AG08396 (cell line): ENCODE results near the gene CACNA2D3.

Experiments
- DNase-seq: peaks from one replicate; pipeline ENCODE4 v3.0.0; 2012; ENCODE audit warnings: low spot score, mixed read lengths

CACNA2D3 gene

DNA sequence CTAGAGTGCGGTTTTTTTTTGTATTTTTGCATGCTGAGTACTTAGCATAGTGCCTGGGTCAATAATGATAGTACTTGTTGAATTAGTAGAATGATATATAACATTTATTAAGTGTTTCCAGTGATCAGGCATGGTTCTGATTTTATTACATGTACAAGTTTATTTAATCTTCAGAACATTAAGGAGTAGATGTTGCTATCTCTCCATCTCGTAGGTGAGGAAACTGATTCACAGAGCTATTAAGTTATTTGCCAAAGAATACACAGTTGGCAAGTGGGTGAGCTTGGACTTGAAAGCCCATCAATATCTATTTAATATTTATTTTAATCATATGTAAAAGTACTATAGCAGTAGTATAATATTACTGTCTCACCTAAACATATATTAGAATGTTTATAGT is 219.5 kb downstream of the CACNA2D3 start:
- DNase-seq = no peak

DNA sequence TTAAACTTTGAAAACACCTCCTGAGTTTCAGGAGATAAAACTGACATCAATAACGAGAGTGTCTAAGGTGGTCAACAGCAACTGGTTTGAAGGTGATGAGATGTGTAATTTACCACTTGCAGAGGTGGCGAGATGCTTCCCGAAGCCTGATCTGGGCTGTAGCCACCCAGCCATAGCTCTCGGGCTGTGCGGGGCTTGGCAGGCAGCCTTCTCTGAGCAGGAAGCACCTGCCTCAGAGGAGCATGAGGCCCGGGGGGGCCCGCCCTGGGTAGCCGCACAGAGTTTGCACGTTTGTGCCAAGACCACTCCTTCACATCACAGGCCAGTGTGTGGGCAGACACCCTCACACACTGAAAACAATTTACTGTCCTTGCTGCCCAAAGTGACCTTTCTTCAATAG is 220.3 kb downstream of the CACNA2D3 start:
- DNase-seq = no peak

DNA sequence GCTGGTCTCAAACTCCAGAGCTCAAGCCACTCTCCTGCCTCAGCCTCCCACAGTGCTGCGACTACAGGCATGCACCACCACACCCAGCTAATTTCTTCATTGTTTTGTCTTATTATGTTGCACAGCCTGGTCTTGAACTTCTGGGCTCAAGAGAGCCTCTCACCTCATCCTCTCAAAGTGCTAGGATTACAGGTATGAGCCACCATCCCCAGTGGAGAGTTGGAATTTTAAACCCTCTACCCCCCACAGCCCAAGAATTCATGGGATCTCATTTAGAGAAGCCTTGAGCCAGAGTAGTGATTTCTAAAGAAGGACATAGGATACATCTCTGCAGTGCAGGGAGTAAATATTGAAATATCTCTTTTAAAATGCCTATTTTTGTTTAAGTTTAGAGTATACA is 221.1 kb downstream of the CACNA2D3 start:
- no peak for DNase-seq

DNA sequence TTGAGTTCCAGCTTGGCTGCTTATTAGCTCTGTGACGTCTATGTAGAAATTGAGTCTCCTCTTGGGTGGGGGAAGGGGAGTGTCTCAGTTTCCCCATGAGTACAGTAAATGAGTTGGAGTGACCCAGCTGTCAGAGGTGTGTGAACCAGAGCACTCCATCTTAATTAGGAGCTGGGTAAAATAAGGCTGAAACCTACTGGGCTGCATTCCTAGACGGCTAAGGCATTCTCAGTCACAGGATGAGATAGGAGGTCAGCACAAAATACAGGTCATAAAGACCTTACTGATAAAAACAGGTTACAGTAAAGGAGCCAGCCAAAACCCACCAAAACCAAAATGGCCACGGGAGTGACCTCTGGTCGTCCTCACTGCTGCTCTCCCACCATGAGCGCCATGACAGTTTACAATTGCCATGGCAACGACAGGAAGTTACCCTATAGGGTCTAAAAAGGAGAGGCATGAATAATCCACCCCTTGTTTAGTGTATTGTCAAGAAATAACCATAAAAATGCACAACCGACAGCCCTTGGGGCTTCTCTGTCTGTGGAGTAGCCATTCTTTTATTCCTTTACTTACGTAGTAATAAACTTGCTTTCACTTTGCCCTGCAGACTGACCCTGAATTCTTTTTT is 222.4 kb downstream of the CACNA2D3 start:
- DNase-seq = no peak

DNA sequence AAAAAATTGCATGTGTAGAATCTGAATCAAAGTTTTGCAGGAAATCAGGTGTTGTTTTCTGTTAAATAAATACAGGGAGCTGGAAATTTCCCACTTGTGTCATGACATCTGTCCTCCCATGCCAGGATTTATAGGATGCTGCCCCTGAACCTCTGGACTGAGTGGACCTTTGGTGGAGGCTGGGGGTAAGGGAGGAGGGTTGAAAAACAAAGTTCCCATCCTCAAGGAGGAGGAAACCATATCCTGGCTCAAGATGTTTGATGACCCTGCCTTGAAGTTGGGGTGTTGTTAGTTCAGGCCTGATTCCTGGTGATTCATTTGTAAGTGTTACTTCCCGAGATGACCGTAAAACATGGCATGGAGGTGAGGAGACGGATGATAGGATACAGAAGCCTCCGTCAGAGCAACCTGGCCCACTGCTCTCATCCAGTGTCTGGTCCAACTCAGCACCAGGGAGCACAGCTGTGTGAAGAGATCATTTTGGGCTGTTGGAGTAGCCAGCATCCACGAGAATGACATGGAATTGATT is 223.6 kb downstream of the CACNA2D3 start:
- DNase-seq = no peak

DNA sequence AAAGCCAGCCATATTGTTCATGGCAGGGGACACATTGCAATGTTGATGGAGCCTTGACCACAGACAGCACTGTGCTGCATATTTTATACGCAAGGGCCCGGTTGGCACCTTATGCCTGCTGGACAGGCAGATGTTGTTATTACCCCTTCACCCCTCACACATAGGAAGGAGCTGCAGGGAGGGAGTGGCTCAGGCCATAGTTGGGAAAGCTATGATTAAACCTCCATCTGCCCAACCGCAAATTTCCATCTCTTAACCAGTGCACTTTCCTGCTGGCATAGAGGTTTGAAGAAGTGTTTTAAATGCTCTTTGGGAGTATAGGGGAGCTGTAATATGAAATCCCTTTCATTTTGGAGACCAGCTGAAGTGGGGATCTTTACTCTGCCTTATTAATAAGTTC is 224.7 kb downstream of the CACNA2D3 start:
- DNase-seq = no peak

DNA sequence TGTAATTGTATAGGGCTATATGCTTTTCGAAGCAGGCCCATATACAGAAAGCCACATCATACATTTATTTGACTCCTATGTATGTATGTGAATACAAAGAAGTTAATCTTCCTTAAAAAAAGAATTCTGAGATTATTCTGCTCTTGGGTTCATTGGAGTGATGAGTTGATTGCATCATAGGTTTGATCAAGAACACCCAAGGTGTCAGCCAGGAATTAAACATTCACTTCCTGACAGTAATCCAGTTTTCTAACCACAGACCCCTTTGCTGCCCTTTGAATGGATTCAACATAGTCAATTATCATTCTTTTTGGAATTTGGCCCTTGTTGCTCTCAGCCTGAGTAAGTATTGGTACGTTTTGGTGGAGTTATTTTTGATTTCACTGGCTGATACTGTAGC is 225.6 kb downstream of the CACNA2D3 start:
- DNase-seq = no peak

DNA sequence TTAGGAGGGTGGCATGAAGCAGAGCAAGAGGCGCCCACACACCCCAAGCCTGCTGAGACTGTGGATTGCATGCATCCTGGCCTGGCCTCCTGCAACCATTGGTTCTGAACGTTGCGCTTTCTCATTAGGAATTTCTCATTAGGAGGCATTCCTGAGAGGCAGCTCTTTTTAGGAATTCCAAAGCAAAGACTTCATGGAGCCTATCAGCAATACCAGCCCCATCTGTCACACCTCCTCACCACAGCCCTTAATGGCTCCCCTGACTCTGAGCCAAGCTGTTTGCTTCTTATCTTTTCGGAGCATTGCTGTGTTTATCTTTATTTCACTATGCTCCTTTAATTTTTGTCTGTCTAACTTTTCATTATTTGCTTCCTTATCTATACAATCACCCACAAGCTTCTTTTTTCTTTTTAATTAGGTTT is 226.9 kb downstream of the CACNA2D3 start:
- DNase-seq = no peak

DNA sequence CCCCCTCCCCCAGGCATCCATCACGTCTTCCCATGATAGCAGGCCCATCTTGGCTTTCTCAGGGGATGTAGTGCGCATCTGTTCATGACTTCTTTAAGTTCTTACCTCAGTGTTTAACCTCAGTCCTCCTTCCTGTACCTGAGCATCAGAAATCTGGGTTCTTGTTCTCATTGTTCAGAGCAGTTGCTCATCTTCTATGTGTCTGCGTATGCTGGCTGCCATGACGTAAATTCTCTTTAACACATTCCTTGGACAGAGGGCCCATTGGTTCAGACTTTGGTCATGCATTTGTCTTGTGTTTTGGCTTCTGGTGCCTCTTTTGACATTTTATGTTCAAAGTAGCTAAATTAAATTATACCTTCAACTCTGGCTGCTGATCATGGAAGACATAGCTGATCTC is 227.3 kb downstream of the CACNA2D3 start:
- no peak for DNase-seq

DNA sequence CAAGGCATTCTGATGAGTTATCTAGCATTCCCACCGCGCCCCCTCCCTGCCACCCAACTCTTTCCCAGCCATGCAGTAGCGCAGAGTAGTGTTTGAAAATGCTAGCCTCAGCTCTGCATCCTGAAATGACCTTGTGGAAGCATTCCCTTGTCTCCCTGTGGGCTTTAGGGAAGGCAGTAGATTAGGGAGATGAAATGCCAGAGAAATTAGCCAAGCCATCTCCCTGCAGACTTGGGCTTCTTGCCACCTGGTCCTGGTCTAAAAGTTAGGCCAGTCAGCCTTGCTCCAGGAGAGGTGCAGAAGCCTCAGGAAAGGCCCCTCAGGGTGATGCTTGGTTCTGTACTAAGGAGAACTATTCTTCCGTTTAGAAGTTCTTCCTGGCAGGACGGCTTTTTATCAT is 231.2 kb downstream of the CACNA2D3 start:
- no peak for DNase-seq

DNA sequence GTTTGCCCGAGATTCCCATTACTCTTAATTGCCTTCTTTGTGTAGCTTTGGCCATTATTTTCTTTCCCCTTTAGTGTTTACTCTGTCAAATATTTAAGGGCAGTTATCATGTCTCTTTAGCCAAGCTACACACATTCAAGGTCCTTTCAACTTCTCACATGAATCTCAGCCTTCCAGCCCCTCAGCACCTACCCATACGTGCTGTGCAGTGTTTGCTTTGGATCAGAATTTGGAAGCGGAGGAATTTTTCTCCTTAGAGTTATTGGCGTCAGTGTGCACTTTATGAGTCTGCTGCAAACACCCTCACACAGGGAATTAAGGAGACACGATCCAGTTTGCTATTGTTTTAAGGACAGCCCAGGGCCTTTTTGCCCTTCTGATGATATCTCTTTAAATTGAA is 231.6 kb downstream of the CACNA2D3 start:
- no peak for DNase-seq

DNA sequence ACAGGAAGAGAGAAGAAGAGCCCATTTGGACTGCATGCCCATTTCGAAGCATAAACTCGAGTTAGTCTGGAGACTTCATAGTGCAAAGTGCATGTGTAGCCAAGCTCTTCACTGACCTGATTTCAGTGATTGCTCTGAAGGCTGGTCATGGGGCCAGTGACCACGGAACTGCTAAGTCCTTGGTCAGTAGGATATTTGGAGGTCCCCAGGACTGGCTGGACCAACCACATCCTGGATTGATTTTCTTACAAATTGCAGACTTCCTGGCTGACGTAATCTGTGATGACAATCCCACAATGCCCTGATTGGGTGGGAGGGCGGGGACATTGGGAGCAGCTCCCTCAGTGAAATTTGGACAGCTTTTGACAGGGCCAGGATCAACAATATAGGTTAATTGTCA is 233.4 kb downstream of the CACNA2D3 start:
- DNase-seq = no peak

DNA sequence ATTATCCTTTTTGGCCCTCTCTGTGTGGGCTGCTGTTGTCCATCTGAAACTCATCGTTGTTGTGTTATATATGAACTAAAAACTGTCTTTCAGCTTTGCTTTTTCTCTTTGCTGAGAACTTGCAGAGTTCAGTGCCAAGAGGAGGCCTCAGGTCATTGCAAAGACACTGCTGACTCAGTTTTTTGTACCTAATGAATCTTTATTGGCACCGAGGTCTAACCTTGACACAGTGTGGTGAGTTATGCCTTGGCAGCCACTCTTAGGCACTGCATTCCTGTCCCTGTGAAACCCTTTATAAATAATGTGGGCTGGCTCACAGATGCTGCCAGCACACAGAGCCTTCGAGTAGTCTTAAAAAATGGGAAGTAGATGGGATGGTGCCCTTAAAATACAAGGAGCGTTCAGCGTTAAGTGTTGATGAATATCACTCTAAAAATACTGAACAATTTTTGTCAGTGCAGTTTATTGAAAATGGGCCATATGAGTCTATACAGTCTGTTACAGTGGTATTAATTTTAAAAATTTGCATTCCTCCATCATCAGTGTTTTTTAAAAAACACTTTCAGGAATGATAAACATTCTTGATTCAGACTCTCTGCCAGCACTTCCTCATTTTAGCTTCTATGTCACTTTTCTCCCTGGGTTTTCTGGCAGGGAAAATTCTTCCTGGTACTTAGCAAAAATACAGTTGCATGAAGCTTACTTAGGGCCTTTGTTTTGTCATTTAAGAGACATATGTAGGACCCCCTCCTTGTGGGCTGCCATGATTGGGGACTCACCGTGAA is 234.1 kb downstream of the CACNA2D3 start:
- DNase-seq = no peak

DNA sequence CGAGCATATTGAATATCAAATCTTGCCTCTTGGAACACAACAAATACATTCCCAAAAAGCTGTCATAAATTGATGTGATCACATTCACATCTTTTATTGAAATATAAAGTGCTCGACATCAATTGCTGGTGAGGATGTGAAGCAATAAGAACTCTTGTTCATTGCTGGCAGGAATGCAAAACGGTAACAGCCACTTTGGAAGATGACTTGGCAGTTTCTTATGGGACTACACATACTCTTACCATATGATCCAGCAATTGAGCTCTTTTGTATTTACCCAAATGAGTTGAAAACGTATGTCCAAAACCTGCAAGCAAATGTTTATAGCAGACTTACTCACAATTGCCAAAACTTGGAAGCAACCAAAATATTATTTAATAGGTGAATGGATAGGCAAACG is 234.9 kb downstream of the CACNA2D3 start:
- DNase-seq = no peak

DNA sequence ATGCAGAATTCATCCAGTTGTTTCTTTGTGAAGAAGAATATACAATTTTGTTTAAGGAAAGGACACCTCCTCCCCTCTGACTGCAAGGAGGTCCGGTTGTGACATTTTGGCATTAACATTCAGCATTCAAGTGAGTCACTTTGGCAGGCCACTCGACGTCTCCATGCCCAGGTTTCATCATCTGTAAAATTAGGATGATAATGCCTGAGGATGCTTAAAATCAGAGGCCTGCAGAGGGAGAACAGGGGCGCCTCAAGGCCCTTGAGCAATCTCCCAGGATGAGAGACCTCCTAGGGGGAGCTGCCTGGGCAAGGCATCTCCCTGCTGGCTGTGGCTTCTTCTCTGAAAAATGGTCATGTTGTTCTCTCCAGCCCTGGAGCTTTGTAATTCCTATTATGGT is 236.0 kb downstream of the CACNA2D3 start:
- no peak for DNase-seq

DNA sequence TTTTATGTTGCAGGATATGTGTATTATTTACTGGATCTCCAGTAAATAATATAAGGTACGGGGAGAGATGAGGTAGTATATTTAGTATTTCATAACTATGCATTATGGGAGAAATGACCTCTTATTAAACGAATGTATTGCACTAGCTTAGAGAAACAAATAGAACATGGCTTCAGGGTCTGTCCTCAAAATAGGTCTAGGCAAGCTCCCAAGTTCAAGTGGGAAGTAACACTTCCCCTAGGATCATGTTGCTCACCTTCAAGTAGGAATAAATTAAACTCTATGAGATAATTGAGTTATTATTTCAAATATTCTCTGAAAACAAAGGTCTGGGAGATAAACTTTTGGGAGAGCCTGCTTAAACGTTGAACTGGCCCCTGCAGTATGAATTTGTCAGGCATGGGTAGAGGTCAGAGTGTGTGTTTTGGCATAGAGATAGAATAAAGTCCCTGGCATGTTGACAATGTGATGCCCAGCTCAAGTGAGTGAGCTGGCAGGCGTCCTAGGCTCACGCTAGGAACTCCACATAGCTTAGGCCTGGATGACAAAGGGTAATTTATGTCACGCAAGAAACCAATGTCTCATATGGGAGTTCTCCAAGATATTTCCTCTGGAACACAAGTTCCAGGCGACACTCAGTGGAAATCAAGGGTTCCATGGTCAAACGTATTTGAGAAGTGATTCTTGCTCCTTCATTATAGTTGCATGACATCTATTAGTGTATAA is 236.8 kb downstream of the CACNA2D3 start:
- DNase-seq = no peak

DNA sequence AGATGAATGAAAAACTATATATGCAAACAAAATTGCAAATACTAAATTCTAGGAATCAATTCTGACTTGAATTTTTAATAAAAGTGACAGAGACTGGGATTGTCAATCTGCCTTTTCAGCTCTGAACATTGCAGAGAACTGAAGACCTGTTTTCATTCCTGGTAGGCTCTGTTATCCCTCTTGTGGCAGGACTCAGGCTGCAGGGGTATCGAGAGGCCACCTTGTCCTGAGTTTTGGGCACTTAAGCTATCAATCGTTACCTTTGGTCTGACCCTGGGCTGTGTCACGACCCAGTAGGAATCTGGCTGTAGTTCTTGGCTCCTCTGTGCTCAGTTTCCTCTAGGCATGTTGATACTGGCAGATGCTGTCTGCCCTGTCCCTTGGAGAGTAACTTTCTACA is 238.0 kb downstream of the CACNA2D3 start:
- no peak for DNase-seq

DNA sequence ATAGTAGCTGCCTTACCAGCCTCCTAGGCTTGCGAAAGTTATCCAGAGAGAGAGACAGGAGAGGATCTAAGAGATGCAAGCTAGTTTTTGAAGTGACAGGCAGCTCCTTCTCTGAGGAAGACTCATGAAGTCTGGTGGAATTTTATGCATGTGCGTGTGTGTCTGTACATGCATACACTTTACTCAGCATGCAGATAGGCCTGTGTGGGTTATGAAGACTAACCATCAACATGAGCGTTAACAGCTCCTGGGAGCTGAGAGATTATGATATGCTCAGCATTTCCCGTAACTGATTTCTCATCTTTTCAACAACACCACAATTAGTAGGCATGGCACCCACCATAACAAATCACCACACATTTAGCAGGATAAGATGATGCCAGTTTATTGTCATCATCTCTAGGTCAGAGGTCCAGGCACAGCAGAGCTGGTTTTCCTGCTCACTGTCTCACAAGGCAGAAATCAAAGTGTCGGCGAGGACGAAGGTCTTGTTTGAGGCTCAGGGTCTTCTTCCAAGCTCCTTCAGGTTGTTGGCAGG is 239.5 kb downstream of the CACNA2D3 start:
- DNase-seq = no peak

DNA sequence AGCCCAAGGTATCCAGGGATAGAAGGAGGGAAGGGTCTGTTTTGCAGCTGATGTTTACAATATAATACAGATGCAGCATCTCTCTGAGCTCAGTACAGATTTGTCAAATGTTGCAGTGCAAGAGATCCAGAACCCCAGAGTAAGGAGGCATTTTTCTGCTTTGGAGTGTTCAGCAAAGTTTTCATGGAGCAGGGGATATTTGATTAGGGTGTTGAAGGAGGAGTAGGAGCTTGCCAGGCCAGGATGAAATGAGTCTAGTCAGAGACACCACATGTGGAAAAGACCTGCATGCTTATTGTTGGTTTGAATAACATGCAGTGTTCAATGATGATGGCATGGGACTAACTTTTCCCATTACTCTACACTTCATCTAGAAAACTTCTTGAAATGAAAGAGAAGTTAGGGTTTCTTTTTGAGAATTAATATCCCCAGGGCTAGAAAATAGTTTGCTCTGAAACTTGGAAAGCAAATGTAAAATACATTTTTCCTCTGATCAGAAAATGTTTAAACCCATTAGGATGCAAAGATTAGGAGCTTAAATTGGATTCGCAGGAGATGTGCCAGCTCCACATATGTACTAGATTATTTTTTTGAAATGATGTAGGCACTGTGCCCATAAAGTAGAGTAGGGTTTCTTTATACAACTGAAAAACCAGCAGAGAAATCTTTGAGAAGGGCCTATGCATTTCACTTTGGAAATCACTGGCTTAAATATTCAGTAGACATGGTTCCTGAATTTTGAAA is 243.8 kb downstream of the CACNA2D3 start:
- no peak for DNase-seq

DNA sequence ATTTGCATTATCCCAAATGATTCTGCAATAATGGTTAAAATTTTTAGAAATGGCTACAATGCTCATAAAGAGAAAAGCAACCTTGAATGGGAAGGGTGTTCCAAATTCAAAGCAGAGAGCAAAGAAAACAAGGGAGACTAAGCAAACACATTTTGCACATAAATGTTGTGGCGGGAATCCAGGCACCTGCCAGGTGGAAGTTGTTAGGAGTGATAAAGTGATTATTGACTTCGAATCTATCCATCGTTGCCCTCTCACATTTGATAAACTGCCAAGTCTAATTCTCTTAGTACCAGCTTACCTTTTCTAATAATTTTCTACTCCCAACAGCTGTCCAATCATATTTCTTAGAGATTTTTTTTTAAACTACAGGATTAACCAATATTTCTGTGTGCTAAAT is 244.5 kb downstream of the CACNA2D3 start:
- no peak for DNase-seq

DNA sequence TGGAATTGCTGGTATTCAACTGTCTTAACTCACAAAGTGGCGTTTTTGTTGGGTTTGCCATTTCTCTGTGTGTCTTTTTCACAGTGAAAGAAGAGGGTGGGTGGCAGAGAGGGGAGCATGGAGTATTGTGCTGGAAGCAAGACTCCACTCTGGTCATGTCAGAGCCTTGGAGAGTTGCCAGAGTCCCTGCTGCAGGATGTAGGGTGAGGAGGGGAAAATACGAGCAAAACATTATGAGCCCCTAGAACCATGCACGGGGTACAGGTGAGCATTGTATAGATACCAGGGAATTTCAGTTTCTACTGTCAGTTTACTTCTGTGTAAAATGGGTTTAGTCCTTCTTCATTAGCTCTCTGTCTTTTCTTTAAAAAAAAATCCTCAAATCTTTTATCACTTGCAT is 249.9 kb downstream of the CACNA2D3 start:
- DNase-seq = no peak
